ENCODE results near the gene DUSP16. TPM values are rescaled to one million over a fixed set of nuclear protein-coding genes. Genes with fewer than 3 reads are reported as not detected.
"Not testable (repeated sequence)": the region's sequence is repeated elsewhere in the genome, so short reads cannot be mapped to it uniquely, and the experiment has no call there.

DUSP16 gene
- total RNA-seq, 1 donor from 2014 or later, result 12.9 TPM

- intact Hi-C loops (cut with micrococcal nuclease), result no loop called here
- no peak for DNase-seq
- ATAC-seq, result peak; percentile 24
These were observed 55.5 kb downstream of the DUSP16 start for GRCh38 chr12:12507121-12507520.

- peak; percentile 37 for DNase-seq
- peak; percentile 77 for ATAC-seq
- intact Hi-C loops (cut with micrococcal nuclease), result no loop called here
These were observed 56.2 kb downstream of the DUSP16 start for GRCh38 chr12:12506496-12506890.

- DNase-seq, result no peak
- intact Hi-C loops (cut with micrococcal nuclease), result no loop called here
- ATAC-seq, result peak; percentile 80
These were observed 56.8 kb downstream of the DUSP16 start for GRCh38 chr12:12505544-12506495.

- DNase-seq, result no peak
- no peak for ATAC-seq
- intact Hi-C loops (cut with micrococcal nuclease), result no loop called here
These were observed 59.1 kb downstream of the DUSP16 start for GRCh38 chr12:12503384-12504078.

GRCh38 chr12:12502815-12503151 lies 59.9 kb downstream of the DUSP16 start:
- intact Hi-C loops (cut with micrococcal nuclease), result no loop called here
- ATAC-seq (no peak), DNase-seq (no peak)

GRCh38 chr12:12502130-12502814 lies 60.4 kb downstream of the DUSP16 start:
- intact Hi-C loops (cut with micrococcal nuclease); DNase-seq; ATAC-seq: not testable (repeated sequence)

DNA sequence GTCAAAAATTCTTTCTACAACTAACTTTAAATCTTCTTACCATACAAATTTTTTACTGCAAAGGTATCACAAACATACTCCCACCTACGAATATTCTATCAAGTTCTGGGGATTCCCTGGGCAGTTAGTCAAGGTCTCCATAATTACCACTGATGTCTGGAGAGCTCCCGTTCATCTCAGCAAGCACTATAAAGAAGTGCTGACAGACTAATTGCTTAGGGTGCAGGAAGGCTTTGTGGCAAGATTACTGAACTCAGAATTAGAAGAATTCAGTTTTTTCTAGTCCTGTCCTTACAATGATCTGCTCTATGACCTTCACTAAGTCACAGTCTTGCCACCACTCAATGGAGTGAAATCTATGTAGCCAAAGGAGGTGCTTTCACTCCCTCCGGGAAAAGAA lies 61.5 kb downstream of the DUSP16 start:
- intact Hi-C loops (cut with micrococcal nuclease), result no loop called here
- ATAC-seq, result no peak
- no peak for DNase-seq

DNA sequence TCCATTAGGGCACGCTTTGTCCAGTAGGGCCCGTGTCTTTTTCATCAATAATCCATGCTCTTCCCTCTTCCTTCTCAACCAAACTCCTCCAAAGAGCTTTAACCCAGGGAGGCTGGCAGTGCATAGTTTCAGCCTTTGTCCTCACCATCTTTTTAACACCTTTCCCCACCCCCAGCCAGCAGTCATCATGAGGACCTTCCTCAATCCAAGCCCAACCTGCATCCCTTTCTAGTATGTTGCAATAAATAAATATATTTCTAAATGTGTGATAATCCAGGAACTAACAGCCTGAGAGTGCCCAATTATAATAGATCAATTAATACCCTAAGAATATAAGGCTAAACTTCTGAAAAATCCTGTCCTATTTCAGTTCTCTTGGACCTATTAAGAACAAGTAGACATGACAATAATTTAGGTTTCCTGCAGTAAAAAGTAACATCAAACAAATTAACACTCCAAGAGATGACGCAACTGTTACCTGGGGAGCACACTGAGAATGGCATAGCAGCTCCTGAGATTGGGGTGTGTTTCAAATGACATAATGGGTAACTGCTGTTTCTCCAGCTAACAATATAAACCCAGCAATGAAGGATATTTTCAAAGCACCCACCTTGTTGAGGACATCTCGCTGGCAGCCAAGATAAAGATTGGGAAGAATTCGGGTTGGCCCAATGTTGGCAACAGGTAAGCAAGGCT lies 62.6 kb downstream of the DUSP16 start:
- DNase-seq, result no peak
- intact Hi-C loops (cut with micrococcal nuclease), result no loop called here
- ATAC-seq, result no peak

GRCh38 chr12:12498210-12498609 lies 64.5 kb downstream of the DUSP16 start:
- ATAC-seq (no peak), DNase-seq (no peak)
- intact Hi-C loops (cut with micrococcal nuclease), result no loop called here

GRCh38 chr12:12495536-12495935 lies 67.1 kb downstream of the DUSP16 start:
- no peak for ATAC-seq
- DNase-seq, result no peak
- intact Hi-C loops (cut with micrococcal nuclease), result no loop called here

DNA sequence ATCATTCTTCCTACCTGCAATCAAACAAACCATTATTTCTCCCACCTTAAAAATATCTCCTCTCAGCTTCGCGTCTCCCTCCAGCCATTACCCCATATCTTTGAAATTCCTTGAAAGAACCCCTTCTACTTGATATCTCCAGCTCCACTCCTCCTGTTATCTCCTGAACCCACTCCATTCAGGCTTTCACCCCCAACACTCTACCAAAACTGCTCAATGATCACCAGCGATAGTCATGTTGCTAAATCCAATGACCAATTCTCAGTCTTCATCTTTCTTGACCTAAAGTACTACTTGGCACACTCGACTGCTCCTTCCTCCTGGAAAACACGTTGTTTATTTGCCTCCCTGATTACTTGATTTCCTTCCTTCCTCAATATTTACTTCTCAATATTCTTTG lies 70.1 kb downstream of the DUSP16 start:
- intact Hi-C loops (cut with micrococcal nuclease), result no loop called here
- ATAC-seq (no peak), DNase-seq (no peak)

GRCh38 chr12:12491606-12492005 lies 71.1 kb downstream of the DUSP16 start:
- intact Hi-C loops (cut with micrococcal nuclease), result no loop called here
- no peak for DNase-seq
- no peak for ATAC-seq

- ATAC-seq (no peak), DNase-seq (no peak)
- intact Hi-C loops (cut with micrococcal nuclease), result no loop called here
These were observed 73.7 kb downstream of the DUSP16 start for GRCh38 chr12:12488823-12489550.

DNA sequence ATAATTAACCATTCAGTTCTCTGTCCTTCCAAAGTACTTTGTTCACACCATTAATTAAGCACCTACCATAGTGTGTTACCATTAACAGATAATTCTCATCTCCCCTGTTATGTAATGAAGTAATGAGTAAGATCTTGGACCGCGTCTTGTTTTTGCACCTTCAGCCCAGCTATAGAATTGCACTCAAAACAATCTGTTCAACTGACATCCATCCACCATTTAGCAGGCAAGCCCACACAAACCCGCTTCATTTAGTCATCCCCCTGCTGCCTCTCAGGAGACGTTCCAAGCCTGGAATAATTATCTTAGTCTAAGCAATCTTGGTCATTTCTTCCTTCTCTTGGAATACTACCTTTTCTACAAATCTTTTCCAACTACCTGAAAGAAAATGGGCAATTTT lies 74.4 kb downstream of the DUSP16 start:
- ATAC-seq, result no peak
- intact Hi-C loops (cut with micrococcal nuclease), result no loop called here
- no peak for DNase-seq

DNA sequence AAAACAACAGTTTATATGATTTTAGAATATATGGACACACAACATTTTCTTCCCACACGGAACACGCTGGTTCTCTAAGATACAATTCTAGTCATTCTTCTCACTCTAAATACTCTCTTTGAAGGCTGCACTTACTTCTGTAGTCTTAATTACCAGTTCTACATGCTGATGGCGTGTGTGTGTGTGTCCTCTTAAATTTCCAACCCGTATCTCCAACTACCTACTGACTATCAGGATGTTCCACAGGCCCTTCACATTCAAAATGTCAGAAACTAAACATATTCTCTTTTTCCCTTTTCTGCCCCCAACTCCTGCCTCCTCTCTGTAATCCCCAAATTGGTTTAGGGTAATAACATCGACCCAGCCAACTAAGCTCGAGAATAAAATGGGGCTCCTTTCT lies 75.2 kb downstream of the DUSP16 start:
- intact Hi-C loops (cut with micrococcal nuclease), result no loop called here
- DNase-seq (no peak), ATAC-seq (no peak)

DNA sequence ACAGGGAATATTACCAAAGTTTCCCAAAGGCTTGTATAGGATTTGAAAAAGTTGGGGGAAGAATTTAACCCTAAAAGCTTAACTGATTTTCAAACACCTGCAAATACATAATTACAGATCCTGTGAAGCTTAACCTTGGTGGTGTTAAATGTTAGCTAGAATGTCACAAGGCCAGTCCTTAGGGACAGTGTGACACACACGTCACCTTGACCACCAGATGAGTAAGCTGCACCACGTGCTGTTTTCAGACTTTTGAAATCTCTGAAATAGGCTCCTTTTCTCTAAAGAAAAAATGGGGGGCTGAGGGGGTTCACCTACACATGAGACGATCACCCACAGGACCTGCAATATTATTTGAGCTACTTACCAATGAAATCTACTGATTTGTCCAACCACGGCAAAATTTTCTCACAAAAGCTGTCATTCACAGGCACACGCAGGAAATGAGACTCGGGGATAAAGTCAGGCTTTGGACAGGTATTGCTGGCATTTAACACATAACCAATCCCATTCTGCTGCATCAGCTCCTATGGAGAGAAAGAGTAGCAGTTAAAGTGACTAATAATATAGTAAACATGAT lies 75.9 kb downstream of the DUSP16 start:
- ATAC-seq (no peak), DNase-seq (no peak)
- intact Hi-C loops (cut with micrococcal nuclease), result no loop called here

DNA sequence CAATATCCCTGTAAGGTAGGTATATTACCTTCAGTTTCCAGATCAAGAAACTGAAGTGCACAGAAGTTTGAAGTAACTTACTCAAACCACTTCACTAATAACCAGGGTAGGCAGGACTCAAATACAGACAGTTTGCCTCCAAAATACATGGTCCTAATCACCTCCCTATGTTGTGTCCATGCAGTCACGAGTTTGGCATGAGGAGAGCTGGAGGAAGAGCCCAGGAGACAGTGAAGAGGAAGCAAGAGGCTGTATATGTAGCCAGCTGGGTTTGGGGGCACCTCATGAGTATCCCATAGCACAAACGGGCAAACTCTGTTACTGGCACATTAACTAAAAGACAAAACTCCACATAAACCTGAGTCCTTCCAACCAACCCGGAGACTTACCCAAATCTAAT lies 79.2 kb downstream of the DUSP16 start:
- intact Hi-C loops (cut with micrococcal nuclease), result no loop called here
- DNase-seq, result no peak
- no peak for ATAC-seq

DNA sequence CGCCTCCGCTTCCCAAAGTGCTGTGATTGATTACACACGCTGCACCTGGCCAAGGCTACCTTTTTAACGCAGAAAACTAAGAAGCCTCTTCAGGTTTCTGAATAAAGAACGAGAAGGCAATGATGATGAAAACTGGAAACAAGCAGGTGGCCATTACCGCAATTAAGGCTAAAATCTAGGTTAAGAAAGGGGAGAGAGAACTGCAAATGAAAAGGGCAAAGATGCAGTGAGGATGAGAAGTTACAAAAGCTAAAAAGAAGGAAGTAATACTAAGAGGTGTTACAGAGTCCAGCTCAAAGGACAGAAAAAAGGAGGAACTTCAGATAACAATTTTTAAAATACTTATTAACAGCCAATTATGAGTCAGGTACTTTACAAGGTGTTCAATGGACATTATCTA lies 79.7 kb downstream of the DUSP16 start:
- ATAC-seq (no peak), DNase-seq (no peak)
- intact Hi-C loops (cut with micrococcal nuclease), result no loop called here
